ENCODE data around the gene CPAMD8.
"Not testable (repeated sequence)": the region's sequence is repeated elsewhere in the genome, so short reads cannot be mapped to it uniquely, and the experiment has no call there.

CPAMD8 gene

DNA sequence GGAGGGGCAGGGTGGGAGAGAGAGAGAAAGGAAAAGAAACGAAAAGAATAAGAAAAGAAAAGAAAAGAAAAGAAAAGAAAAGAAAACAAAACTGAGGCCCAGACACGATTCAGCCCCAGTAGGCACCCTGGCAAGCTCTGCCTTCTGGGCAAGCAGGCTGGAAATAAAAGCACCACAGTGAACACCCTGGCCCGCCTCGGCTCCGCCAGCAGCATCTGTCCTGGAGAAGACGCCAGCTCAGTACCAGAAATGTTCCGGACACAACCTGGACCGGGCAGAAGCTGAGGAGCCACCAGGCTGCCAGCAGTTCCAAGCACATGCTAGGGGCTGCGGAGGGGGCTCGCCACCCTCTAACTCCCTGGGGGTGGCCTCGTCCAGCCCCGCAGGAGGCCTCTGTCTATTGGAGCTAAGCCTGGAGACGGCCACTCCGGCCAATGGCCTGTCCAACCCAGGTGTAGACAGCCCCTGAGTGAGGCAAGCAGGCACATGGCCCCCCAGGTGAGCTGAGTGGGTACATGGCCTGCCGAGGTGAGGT is 11.4 kb upstream of the CPAMD8 start:
- DNase-seq, result no peak

DNA sequence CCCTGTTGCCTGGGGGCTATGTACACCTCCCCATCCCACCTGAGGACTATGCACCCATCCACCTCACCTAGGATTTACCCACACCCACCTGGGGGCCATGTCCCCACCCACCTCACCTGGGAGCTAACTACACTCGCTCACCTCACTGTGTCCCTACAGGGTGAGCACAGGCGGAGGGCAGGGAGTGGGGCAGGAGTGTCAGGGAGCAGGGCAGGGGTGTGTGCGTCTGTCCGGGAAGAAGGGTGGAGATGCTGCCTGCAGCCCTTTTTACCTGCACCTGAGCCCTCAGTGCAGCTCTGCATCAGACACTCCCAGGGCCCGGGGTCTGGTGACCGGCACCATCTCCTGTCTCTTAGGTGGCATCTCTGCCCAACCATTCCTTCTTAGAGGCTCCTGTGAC is 10.6 kb upstream of the CPAMD8 start:
- no peak for DNase-seq

DNA sequence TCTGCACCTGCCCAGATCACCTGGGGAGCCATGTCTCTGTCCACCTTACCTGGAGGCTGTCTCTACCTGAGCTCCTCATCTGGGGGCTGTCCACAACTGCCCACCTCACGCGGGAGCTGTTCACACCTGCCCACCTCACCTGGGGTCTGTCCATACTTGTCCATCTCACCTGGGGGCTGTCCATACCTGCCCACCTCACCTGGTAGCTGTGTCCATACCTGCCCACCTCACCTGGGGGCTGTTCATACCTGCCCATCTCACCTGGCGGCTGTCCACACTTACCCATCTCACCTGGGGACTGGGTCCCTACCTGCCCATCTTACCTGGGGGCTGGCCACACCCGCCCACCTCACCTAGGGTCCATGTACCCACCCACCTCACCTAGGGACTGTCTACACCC is 10.0 kb upstream of the CPAMD8 start:
- no peak for DNase-seq

DNA sequence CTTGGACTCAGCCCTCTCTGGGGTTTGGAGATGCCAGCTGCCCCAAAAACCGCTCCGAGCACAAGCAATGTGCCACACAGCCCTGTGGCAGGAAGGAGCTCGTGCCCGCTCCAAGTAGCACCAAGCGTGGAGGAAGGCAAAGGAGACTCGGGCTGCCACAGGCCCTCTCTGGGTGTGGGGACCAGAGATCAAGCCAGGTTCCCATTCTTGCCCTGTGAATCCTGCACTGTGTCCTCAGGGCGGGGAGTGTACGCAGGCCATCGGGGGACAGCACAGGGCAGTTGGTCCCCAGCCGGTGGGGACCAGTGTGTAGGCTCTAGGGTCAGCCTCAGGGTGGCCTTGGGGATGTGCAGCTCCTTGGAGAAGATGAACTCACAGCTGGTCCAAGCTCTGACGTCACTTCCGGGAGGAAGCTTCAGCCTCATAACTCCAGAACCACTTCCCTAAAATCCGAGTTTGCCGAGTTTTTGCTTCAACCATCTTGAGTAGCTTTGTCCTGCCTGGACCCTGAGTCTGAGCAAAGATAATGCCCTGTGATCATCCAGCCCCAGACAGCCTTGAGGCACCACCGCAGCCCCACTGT is 9.3 kb upstream of the CPAMD8 start:
- no peak for DNase-seq

DNA sequence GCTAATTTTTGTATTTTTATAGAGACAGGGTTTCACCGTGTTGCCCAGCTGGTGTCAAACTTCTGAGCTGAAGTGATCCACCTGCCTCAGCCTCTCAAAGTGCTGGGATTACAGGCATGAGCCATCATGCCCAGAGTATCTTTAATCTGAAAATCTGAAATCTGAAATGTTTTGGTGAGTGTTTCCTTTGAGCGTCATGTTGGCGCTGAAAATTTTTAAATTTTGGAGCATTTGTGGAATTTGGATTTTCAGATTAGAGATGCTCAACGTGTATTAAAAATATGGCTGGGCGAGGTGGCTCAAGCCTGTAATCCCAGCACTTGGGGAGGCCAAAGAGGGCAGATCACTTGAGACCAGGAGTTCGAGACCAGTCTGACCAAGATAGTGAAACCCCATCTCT is 5.1 kb upstream of the CPAMD8 start:
- DNase-seq, result no peak

DNA sequence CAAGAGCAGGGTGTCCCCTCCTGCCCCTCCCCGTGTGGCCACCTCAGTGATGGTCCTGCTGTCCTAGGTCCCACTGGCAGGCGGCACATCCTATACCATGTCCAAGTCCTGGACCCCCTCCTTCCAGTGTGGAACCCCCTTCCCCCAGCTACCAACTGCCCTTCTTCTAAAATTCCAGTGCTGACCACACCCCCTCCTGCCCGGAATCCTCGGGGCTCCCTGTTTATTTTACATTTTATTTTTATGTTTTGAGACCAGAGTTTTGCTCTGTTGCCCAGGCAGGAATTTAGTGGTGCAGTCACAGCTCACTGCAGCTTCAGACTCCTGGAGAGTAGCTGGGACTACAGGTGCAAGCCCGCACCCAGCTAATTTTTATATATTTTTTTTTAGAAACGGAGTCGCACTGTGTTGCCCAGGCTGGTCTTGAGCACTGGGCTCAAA is 945 bp upstream of the CPAMD8 start:
- no peak for DNase-seq

DNA sequence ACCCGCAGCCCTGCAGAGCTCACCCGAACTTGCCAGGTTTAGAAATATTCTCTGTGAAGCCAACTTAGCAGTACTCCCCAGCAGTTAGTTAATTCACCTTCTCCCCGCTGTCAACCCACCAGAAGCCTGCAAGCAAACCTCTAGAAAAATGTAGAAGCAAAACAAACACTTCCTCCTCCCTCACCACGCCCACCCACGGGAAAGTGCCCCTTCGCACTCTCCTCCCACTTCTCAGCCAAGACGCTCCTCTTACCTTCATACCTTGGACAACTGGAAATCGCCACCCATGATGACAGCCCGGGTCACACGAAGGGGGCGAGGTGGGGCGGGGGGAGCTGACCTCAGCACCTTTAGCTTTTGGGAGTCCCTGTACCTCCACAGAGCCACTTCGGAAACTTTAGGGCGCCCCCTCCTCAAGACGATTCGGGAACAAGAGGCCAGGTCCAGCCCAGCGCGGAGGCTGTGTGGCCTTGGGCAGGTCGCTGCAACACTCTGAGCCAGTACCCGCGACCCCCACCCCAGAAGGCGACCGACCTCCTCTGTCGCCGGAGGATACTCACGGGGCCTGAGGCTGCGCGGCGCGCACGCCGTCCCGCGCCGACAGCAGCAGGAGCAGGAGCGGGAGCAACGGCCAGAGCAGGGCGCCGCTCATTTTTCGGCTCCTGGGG is 485 bp downstream of the CPAMD8 start:
- DNase-seq, result no peak

DNA sequence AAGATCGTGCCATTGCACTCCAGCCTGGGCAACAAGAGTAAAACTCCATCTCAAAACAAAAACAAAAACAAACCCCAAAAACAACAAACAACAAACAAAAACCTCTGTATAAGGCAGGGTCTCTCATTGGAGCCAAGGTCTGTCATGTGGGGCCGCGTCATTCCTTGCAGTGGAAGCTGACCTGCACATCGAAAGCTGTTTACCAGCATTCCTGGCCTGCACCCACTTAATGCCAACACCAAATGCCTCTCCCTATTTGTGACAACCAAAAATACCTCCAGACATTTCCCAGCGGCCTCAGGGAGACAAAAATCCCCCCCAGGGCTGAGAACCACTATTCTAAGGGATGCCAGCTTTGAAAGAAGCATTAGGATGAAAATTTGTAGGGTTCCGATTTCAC is 1.2 kb downstream of the CPAMD8 start:
- no peak for DNase-seq

DNA sequence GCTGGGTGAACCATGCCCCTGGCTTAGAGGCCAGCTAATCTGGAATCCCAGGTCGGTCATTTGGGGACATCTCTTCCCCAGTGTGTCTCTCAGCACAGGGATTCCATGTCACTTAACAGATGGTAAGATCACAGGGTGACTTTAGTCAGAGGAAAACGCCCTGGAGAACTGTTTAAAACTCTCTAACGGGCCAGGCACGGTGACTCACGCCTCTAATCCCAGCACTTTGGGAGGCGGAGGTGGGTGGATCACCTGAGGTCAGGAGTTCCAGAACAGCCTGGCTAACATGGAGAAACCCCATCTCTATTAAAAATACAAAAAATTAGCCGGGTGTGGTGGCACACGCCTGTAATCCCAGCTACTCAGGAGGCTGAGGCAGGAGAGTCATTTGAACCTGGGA is 1.7 kb downstream of the CPAMD8 start:
- DNase-seq, result not testable (repeated sequence)

DNA sequence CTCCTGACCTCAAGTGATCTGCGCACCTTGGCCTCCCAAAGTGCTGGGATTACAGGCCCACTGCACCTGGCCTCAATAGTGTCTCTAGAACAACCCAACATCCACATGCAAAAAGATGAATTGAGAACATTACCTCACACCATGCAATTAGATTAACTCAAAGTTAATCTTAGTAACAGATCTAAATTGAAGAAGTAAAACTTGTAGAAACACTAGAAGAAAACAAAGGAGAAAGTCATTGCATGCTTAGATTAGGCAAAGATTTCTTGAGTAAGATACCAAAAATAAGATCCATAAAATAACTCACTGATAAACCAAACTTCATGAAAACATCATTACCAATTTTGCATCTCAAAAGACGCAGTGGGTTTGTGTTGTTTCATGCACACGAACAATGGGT is 2.8 kb downstream of the CPAMD8 start:
- no peak for DNase-seq

DNA sequence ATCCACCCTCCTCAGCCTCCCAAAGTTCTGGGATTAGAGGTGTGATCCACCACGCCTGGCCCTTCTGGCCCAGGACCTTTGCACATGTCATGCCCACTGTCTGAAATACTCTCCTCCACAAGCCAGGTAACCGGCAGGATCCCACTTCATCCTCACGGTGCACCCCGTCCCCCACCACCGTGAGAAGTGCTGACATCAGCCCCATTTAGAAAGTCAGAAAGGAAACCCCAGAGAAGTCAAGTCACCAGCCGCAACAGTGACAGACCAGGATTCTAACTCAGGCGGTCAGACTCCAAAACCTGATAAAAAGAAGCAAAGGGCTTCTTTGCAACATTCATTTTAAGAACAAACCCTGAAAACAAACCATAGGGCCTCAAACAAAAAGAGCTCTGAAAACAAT is 3.9 kb downstream of the CPAMD8 start:
- DNase-seq, result no peak

DNA sequence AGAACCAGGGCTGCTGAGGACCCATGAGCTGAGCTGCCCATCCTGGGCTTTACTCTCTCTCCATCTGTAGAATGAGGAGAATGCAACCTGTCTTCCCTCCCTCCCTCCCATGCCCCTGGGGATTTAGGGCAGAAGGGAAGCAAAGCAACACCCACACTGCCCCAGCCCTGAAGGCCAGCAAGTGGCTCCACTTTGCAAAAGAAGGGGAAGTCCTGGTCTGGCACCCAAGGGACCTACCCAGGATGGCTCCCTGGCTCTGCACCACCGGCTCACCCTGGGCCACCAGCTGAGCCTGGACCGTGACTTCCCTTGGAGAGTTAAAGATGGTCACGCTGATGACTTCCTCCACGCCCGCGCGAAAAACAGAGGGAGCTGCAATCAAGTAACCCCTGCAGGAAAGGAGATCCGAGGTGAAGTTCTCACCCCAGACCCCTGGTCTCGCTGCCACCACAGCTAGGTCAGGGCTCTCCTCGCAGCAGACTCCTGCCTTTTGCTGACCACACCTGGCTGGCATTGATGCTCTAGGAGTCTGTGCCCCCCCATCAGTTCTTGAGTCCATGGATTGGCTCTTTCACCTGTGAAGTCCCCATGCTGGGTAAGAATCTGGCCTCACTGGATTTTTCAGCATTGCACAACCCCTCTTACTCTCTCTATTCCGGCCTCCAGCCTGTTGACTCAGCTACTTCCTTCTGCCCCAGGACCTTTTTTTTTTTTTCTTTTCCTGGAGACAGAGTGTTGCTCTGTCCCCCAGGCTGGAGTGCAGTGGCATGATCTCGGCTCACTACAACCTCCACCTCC is 4.6 kb downstream of the CPAMD8 start:
- DNase-seq, result no peak

DNA sequence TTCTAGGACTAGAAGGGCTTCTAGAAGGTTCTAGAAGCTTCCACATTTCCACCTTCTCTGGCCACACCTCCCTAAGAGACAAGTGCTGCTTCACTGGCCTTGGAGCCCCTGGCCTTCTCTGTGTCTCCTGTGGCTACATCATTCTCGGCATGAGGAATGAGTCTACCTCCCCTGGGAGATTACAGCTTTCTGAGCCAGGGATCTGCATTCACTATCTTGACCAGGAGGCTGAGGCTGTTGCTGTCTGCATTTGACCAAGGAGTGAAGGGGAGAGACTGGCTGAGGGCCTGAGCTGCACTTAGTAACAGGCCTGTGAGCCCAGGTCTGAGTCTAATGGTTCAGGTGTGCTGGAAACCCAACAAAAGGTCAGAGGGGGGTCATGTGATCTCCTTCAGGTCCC is 5.3 kb downstream of the CPAMD8 start:
- no peak for DNase-seq

DNA sequence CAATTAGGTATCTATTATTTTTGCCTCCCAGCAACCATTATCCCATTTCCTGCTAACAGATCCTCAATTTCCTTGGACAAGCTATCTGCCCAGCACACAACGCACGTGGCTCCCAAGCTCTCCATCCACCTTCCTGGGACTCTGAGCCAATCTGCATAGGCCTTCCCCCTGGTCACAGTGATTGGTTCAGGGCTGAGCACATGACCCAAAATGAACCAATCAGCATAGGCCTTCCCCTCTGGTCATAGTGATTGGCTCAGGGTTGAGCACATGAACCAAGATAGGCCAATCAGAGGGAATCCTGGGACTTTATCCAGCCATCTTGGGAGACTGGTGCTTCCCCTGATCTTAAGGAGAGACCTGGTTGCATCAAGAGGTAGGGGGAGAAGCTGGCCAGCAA is 5.8 kb downstream of the CPAMD8 start:
- no peak for DNase-seq

DNA sequence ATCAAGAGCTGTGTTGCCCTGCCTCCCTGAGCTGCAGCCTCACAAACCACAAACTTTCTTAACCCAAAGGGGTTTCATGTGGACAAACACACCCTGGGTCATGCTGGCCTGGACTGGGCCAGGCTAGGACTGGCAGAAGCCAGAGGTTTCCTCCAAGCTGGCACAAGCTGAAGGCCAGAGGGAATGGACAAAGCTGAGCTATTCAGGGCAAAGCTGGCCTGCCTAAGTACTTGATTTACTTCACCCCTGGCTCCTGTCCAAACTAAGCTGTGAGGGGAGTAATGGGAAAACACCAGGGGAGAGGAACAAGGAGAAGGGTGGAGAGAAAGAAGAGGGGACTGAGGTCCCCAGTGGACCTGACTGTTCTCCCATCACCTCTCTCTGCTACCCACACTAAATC is 6.2 kb downstream of the CPAMD8 start:
- no peak for DNase-seq

DNA sequence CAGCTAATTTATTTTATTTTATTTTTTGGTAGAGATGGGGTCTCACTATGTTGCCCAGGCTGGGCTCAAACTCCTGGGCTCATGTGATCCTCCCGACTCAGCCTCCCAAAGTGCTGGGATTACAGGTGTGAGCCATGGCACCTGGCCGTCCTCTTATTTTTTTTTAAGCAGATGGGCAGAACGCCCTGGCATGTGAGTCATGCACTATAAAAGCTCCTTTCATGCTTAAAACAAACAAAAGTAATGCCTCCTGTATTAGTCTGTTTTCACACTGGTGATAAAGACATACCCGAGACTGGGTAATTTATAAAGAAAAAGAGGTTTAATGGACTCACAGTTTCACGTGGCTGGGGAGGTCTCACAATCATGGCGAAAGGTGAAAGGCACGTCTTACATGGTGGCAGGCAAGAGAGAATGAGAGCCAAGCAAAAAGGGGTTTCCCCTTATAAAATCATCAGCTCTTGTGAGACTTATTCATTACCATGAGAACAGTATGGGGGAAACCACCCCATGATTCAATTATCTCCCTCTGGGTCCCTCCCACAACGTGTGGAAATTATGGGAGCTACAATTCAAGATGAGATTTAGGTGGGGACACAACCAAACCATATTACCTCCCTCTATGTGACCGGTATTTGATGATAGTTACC is 12.3 kb downstream of the CPAMD8 start:
- not testable (repeated sequence) for DNase-seq

DNA sequence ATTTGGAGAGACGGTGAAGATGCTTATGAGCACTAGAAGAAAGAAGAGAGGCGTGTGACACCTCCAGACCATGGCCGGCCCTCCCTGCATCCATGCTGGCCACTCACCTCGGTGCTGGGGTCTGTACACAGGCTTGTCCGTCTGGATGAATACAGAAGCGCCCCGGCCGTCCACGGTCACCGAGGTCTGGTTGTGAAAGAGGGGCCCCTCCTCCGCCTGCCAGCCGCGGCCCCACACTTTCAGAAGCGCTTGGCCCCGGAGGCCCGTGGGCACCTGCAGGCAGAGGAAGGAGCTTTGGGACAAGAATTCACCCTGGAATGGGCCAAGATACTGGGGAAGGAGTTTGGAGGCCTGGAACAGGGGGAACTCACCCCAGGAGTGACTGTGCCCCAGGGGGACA is 15.1 kb downstream of the CPAMD8 start:
- DNase-seq, result no peak

DNA sequence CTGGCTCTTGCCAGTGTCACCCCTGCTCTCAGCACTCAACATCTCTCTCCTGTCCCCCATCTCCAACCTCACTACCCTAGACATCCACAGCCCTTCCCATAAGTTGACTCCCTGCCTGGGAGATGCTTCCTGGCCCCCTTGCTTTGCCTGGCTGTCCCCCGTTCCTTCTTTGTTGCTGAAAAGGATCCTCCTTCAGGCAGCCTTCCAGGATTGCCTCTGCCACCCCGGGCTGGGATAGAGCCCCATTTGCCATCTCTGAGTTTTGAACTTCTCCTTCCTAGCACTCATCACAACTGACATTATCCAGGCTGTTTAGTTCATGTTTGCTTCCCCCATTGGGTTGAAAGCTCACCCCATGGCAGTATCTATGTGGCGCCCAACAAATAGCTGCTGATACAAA is 20.0 kb downstream of the CPAMD8 start:
- DNase-seq, result no peak

DNA sequence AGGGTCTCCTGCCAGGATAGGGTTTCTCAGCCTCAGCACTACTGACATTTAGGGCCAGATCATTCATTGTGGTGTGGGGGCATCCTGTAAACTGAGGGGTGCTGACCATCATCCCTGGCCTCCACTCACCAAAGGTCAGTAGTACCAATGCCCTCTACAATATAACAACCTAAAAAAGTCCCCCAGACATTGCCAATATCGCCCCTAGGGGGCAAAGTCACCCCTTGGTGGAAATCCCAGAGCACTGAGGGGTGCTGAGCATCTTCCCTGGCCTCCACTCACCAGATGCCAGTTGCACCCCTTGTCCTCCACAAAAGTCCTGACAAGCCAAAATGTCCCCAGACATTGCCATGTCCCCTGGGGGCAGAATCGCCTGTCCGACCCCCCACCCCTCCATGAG is 21.6 kb downstream of the CPAMD8 start:
- no peak for DNase-seq

DNA sequence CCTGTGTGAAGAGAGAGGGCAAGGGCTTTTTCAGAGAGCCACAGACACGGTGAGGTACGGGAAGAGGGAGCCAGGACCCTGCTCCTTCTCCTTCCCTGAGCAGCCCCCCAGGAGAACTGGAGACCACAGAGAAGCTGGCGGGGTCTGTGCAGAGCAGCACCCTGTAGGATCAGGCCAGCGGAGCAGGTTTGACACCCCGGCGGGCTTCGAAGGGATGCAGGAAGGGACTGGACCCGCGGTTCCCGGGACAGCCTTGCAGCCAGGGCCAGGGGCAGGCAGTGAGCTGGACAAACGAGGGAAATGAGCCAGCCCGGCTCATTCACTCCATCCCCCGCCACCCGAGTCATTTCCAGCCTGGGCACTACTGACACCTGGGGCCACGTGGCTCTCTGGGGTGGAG is 22.2 kb downstream of the CPAMD8 start:
- DNase-seq, result no peak

DNA sequence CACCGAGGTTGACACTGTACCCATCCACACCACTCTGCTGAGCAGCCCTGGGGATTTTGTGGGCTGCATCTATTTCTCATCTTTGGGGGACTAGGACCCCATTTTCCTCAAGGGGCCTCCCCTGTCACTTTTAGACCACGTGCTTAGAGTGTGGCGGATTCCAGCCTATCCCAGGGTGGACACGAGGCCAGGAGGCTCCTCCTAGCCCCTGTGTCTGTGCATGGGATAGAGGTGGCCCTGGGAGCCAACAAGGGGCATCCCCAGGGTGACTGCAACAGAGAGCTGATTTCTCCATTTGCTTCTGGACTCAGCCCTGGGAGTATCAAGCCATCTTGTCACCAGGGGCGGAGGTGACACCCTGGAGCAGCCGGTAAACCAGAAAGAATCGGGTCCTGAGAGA is 24.2 kb downstream of the CPAMD8 start:
- DNase-seq, result no peak

DNA sequence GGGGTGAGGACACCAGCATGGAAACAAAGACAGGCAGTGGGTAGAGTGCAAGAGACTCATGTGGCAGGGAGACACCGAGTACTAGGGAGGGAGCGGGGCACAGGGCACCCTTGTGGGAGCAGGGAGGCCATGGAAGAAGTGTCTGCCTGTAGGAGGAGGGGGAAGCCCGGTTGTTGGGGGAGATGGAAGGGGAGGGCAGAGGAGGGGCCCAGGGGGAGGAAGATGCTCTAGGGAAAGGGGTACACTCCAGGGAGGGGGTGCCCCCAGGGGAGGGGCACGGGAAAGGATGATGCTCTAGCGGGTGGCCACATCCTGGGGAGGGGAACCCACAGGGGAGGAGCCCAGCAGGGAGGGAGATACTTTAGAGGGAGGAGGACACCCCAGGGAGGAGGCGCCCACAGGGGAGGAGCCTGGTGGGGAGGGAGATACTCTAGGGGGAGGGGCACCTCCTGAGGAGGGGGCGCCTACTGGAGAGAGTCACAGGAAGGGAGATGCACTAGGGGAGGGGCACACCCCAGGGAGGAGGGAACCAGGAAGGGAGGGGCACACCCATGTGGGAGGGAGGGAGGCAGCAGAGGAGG is 24.9 kb downstream of the CPAMD8 start:
- DNase-seq, result peak; percentile 6 to 9

DNA sequence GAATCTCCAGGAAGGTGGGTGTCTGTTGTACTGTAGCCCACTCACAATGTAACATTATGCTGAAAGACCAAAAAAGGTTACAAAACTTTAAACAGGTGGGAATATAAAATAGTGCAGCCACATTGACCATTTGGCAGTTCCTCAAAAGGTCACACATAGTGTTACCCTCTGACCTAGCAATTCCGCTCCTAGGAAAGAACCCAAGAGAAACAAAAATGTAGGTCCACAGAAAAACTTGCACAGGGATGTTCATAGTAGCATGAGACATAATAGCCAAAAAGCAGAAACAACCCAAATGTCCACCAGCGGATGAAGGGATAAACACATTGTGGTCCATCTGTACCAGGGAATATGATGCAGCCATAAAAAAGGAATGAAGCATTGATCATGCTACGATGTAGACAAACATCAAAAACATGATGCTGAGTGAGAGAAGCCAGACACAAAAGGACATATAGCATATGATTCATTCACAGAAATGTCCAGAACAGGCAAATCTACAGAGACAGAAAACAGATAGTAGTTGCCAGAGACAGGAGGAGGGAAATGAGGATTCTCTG is 27.9 kb downstream of the CPAMD8 start:
- no peak for DNase-seq

Measured in stimulated activated CD4-positive, alpha-beta T cell treated with anti-CD3 and anti-CD28 coated beads, Interleukin-2, amount 100 ng/mL, for 48 hours (primary cell).